CD4-positive, alpha-beta T cell treated with Interleukin-15 for 1 hour (primary cell): Measurements from ENCODE around the gene SLC9A5.

Source experiments
- DNase-seq: peaks from one replicate; pipeline ENCODE4 v3.0.0-alpha.2; 2020

The SLC9A5 gene

DNA sequence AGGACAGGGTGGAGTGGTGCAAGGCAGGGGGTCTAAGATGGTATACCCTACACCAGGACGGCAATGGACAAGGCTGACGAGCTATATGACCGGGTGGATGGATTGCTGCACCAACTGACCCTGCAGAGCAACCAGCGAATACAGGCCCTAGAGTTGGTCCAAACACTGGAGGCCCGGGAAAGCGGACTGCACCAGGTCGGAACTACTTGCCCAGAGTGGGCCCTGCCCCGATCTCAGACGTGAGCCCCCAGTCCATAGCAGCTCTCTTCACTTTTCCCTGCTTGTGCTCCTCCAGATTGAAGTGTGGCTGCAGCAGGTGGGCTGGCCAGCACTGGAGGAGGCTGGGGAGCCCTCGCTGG lies 33.6 kb downstream of the SLC9A5 start:
- DNase-seq = no peak

DNA sequence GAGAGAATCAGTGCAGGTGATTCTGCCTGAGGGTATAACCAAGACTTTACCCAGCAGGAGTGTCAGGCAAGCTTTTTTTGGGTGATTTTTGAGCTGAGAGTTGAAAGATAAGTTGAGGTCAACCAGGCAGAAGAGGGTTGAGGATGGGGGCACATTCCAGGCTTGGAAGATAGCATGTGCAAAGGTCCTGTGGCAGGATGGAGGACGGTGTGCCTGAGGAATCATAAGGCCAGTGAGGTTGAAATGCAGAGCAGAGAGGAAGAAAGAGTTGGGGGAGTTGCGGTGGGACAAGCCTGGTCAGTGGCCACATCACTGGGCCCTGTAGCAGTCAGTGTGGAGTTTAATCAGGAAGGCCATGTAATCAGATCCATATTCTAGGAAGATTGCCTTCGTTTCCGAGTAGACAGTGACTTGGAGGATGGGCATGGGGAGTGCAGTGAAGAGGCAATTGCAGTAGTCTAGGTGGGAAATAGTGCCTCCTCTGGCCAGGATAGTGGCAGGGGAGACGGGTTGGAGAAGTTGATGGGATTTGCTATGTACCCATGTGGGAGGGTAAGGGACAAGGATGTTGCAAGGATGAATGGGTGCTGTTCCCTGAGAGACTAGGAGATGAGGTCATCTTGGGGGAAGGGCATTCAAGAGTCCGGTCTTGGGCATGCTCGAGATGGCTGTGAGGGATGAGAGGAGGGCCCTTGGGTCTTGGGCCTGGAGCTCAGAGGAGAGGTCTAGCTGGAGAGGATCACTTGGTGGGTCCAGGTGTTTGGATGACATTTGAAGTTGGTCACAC lies 34.5 kb downstream of the SLC9A5 start:
- DNase-seq = no peak

DNA sequence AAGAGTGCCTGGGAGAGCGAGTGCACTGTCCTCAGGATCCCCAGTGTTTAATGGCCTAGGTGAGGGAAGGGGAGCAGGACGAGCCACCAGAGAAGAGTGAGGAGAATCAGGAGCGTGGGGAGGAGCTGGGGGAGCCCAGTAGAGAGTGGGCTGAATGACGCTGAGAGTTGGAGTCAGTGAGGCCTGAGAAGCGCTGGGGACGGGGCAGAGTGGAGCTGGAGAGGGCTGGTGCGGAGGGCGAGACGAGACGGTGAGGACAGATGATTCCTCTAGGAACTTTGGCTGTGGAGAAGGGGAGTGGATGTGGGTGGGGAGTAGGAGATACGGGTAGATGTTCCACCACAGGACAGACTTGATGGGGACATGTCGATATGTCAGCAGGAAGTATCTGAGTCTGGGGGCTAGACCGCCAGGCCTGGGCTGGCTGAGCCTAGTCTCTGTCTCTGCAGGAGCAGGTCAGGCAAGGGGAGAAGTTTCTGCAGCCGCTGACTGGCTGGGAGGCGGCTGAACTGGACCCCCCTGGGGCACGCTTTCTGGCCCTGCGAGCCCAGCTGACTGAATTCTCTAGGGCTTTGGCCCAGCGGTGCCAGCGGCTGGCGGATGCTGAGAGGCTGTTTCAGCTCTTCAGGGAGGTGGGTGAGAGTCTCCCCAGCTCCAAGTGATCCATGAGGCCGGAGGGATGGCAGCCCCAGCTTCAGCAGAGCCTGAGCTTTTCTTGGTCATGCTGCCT lies 35.2 kb downstream of the SLC9A5 start:
- DNase-seq = no peak

DNA sequence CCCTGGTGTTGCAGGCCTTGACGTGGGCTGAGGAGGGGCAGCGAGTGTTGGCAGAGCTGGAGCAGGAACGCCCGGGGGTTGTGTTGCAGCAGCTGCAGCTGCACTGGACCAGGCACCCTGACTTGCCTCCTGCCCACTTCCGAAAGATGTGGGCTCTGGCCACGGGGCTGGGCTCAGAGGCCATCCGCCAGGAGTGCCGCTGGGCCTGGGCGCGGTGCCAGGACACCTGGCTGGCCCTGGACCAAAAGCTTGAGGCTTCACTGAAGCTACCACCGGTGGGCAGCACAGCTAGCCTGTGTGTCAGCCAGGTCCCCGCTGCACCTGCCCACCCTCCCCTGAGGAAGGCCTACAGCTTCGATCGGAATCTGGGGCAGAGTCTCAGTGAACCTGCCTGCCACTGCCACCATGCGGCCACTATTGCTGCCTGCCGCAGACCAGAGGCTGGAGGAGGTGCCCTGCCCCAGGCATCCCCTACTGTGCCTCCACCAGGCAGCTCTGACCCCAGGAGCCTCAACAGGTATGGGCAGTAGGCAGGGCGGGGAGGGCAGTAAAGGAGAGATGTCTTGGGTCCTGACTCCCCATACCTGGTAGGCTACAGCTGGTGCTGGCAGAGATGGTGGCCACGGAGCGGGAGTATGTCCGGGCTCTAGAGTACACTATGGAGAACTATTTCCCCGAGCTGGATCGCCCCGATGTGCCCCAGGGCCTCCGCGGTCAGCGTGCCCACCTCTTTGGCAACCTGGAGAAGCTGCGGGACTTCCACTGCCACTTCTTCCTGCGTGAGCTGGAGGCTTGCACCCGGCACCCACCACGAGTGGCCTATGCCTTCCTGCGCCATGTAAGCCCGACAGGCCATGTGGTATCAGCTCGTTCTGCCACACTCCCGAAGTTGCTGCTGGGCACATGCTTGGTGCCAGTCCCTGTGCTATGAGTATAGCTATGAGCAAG lies 36.2 kb downstream of the SLC9A5 start:
- no peak for DNase-seq

DNA sequence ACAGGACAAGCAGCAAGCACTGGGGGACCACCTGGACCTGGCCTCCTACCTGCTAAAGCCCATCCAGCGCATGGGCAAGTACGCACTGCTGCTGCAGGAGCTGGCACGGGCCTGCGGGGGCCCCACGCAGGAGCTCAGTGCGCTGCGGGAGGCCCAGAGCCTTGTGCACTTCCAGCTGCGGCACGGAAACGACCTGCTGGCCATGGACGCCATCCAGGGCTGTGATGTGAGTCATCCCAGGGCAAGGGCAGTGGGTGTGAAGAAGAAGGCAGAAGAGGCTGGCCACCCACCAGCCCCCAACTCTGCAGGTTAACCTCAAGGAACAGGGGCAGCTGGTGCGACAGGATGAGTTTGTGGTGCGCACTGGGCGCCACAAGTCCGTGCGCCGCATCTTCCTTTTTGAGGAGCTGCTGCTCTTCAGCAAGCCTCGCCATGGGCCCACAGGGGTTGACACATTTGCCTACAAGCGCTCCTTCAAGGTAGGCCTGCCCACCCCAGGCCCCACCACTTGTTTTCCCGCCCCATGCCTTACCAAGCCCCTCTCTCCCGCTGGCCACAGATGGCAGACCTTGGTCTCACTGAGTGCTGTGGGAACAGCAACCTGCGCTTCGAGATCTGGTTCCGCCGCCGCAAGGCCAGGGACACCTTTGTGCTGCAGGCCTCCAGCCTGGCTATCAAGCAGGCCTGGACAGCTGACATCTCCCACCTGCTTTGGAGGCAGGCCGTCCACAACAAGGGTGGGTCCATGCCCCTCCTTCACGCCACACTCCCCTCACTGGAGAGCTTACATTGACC lies 37.9 kb downstream of the SLC9A5 start:
- no peak for DNase-seq

DNA sequence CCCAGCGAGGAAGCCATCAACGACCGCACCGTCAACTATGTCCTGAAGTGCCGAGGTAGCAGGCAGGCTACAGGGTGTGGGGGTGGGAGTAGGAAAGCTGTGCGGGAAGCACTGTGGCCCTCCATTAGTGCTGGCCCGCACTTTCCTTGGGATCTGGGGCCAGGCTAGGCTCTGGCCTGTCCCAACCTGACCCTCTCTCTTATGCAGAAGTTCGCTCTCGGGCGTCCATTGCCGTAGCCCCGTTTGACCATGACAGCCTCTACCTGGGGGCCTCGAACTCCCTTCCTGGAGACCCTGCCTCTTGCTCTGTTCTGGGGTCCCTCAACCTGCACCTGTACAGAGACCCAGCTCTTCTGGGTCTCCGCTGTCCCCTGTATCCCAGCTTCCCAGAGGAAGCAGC lies 39.2 kb downstream of the SLC9A5 start:
- no peak for DNase-seq

DNA sequence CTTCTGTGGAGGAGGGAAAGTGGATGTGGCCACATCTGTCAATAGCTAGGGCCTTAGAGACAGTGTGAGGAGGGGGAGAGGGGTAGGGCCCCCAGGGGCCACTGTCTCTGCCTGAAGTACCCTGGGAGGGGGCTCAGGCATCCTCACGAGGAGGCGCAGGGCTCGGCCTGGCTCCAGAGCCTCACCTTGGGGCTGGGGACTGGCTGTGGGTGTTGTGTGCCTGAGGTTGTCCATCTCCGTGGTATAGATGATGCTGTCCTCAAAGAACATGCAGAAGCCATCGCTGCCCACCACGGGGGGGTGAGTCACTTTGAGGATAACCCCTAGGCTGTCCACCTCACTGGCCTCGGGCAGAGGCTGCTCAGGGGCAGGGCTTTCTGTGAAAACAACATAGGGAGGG lies 42.7 kb downstream of the SLC9A5 start:
- no peak for DNase-seq

DNA sequence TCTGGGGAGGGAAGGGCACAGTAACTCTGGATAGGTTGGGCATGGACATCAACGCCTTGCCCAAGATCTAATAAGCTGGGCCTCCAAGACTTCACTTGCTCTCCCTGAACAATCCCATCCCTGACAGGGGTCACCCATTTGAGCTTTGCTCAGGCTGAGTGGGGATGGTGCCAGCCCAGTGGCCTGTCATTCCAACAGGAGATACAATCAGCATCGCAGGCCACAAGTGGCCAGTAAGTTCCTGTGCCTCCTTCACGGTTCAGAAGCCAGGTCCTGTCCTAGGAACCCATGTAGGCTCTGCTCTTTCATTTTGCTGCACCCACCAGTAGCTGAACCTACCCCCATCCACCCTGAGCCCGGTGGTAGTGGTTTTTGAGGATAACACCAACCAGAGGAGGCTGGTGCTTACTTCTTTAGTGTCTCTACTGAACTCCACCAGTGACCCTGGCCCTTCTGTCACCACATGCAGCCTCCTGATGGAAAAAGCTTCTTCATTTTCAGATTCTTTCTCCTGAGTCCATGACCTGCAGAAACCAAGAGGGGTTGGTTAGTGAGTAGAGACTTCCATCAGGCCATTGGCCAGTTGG lies 45.5 kb downstream of the SLC9A5 start:
- DNase-seq = no peak

DNA sequence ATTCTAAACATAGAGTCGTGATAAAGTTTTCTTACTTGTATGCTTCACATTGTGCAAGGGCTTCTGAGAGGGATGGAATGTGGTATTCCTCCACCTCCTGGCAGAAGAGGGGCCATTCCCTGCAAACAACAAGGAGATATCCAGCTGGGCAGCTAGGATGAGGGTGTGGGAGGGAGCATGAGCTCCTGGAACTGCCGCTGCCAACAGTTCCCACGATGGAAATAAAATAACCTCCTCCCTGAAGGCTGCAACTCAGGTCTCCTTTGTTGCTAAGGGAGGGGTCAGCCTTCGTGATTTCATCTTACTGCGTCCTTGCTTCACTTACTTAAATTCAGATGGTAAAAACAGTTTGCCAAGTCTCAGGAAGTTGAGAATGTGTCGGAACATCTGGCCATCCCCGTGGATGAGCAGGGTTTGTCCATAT lies 46.2 kb downstream of the SLC9A5 start:
- DNase-seq = no peak

DNA sequence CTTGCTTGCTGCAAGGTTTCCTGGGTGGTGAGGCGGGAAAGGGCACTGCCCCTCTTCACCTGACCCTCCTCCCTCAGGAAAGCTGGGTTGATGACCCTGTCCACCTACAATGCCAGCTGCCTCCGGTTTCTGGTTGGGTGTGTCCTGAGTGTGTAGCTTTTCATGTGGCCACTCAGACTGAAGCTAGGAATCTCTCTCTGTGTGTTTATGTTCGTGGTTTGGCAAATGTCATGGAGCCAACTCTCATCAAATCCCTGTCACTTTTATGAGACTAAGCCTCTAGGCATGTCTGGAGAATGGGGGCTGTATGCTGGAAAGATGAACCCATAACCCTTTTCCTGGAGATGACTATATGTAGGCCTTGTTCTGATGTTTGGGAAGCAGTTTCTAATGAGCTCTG lies 47.6 kb downstream of the SLC9A5 start:
- DNase-seq = no peak

DNA sequence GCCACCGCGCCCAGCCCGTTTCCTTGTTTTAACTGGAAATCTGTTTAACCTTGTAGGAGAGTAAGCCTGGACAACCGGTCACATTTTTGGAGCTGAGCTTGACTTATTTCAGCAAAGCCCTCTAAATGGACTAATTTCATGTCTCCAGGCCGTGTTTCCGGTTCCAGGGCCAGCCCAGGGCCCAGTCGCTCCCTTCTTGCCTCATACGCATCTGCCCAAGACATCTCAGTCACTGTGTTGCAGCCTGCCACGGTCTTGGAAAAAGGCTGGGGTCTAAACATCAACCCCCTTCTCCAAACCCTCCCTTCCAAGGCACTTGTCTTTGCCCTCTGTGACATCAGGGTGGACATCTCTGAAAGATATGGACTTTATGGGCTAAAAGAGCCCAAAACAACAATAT lies 49.5 kb downstream of the SLC9A5 start:
- no peak for DNase-seq

DNA sequence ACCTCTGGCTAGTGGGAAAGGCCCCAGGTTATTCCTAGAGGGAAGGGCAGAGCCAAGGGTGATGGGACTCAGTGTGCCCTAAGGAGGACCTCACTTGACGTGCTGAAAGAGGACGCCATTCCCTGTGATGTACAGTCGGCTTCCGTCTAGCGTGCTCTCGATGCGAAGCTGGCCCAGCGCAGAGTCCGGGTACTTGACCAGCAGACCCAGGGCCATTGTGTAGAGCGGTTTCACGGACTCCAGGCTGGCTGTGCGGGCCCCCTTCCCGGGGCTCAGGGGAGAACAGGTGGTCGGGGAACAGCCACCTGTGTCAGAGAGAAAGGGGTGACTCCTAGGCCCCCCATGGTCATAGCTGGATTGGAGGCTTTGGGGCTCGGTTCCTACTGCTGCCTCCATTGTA lies 50.5 kb downstream of the SLC9A5 start:
- no peak for DNase-seq

DNA sequence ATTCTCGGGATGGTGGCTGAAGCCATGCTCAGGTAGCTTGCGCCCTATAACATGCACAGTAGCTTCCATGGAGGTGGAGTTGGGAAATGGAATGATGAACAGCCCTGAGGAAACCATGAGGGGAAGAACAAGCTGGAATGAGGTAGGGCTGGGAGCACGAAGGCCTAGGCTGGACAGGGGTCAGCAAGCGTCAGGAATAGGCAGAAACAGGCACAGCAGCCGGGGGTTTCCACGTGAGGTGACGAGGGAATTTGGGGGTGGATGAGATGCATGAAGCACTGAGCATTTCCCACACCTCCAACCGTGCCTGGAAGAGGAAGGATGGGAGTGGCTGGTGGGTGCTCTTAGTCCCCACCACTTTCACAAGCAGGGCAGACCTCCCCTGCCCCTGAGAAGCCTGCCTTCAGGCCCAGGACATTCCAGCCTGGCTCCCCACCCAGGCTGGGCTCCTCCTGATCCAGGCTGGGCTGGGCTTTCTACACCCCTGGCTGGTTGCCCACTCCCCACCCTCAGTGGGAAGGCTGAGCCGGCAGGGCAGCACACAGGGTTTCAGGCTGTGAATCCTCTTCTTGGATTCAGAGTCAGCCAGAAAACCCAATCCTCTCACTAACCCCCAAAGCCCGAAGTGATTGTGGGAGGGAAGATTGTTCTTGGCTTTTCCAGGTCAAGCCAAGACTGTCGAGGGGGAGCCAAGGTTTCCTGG lies 52.5 kb downstream of the SLC9A5 start:
- DNase-seq = no peak

DNA sequence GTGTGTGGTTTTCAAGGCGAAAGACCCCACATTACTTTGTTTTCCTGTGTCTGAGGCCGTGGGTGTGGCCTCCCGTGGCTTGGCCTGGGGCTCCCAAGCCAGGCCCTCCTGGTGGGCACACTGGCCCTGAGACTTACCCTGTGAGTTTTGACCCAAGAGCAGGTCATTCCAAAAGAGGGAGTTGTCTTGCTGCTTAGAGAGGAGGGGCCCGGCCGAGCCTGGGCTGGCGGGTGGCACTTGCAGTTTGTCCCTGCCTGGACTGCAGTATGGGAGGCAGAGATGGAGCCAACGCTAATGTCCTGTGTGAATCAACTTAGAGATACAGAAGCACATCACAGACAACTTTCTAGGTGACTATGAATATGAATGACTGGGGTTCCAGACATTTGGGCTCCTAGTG lies 53.3 kb downstream of the SLC9A5 start:
- no peak for DNase-seq

DNA sequence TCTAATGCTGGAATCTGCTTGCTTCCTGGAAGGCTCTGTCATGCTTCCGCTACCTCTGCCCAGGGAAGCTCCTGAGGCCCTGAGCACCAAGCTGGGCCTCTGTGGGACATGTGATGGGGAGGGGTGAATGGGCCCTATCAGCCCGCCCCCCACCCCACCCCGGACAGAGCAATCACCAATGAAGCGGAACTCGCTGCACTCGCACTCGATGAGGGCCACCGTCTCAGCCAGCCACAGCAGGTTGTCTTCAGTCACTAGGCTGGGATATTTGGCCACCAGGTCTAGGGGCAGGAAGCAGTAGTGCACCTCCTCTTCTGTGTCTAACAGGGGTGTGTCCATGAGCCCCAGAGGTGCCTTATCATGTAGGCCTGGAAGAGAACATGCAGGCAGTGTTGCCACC lies 54.2 kb downstream of the SLC9A5 start:
- DNase-seq = no peak

DNA sequence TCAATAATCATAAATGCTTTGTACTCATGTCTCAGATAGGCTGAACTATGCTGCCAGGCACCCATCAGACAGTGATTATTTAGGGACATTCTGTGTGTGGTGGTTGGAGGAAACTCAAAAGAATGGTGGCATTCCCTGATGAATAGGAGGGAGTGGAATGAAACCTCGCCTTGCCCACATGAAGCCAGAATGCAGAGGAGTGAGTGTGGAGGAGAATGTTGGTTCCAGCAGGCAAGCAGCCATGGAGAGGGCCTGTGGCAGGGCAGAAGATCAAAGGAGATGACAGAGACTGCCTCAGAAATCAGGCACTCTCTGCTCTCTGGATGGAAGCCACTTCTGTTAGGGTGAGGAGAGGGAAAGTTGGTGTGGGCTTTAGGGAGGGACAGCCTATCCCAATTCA lies 55.2 kb downstream of the SLC9A5 start:
- DNase-seq = no peak

DNA sequence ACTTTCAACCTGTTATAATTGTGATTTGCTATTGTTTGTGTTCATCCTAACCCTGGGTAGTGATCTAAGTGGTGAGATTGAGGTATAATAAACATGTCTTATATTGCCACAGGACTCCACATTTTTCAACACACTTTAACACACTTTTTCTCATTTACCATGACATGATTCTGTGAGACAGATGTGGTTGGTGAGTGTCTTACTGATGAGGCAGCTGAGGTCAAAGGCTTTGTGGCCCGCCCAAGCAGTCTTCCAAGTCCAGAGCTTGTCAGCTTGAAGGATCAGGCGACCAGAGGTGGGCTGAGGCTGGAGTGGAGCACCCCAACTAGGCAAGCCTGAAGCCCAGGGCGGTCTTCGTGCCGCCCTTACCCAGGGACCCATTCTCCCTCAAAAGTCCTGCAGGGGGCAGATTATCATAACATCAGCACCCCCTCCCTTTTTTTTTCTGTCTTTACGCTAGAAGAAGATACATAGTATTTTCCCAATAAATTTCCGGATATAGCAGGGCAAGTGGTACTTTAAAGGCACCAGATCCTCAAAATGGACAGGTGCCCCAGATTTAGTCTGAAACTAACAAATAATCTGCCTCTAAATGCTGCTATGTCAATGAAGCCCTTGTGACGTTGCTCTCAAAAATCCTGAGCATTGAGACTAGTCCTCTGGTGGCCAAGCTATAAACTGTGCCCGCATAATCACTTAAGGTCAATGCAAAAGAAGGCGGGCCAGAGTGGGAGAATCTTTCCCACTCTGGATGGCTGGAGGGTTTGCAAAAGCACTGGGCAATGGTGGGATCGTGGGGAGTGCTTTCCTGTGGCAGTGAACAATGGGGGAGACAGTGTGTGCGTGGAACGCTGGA lies 56.7 kb downstream of the SLC9A5 start:
- no peak for DNase-seq

DNA sequence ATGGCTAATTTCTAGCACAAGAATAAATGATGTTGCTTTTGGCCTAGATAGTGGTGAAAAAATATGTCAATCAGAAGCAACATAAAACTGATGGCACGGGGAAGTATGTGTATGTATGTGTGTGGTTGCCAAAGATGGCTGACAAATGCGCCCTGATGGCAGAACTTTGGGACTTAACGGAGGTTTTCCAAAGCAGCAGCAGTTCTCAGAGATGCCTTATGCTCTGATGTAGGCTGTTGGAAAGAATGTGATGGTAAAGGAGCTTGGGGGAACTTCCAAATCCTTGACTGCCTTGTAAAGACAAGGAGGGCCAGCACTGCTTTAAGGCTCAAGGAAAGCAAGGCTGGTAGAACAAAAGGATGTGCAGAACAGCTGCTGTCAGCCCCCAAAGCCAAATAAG lies 61.8 kb downstream of the SLC9A5 start:
- DNase-seq = no peak

DNA sequence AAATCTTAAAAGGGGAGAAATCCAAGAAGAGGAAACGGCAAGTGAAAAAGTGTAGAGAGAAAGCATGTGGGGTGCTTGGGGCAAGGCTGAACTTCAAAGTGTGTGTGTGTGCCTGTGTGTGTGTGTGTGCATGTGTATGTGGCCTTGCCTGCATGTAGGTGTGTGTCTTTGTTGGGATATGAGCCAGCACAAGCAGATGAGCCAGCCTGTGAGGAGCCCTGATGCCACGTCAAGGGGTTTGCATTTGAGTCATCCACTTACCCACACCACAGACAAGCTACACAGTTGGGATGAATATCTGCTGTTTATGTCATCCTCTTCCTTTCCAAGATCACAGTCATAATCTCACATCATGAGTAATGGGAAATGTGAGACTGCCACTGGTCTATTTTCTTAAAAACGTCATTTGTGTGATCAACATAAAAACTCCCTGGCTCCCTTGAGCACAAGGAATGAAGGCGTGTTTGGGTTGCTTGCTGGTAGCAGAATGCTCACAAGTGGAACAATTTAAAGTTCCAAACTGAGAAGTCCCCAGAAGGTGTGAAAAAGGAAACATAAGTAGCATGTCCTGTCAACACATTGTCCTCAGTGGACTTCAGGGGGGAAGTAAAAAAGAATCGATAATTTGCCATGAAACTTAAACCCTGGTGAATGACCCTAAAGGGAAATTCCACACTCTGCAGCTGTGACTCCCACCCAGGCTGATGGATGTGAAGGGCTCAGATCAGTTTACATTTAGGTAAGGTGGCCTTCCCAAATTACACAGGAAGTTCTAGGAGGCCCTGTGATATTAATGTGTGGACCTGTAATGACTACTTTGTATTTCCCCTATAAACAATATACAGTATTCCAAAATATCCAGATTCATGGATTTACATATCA lies 63.1 kb downstream of the SLC9A5 start:
- no peak for DNase-seq

DNA sequence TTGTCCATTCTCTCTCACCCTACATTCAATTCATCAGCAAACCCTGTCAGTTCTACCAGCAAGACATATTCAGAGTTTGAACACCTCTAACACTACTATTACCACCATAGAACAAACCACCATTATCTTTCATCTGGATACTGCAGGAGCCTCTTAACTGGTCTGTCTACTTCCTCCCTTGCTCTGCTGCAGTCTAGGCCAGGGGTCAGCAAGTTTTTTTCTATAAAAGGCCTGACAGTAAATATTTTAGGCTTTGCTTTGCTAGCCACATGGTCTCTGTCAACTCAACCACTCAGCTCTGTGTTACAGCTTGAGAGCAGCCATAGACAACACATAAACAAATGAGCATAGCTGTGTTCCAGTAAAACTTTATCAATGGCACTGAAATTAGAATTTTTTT lies 63.9 kb downstream of the SLC9A5 start:
- DNase-seq = no peak
